LNCAP (cell line): ENCODE data around the gene KLF5.

Experiments used
- TF ChIP-seq, protein P1 (sequence below): fragments of 450-650 bp; IDR thresholded peaks from 2 replicates; pipeline ENCODE4 v1.5.1; 2017; ENCODE audit warnings: mild to moderate bottlenecking

Gene KLF5

DNA sequence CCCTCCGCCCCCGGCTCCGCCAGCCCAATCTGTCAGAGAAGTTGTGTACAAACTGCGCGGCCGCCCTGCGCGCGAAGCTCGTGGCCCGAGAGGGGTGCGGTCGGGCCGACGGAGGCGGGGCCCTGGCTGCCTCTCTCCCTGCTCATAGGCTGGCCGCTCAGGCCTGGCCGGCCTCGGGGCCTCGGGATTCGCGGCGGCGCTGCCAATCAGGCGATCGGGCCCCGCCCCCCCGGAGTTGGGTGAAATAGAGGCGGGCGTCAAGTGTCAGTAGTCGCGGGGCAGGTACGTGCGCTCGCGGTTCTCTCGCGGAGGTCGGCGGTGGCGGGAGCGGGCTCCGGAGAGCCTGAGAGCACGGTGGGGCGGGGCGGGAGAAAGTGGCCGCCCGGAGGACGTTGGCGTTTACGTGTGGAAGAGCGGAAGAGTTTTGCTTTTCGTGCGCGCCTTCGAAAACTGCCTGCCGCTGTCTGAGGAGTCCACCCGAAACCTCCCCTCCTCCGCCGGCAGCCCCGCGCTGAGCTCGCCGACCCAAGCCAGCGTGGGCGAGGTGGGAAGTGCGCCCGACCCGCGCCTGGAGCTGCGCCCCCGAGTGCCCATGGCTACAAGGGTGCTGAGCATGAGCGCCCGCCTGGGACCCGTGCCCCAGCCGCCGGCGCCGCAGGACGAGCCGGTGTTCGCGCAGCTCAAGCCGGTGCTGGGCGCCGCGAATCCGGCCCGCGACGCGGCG lies at the start of gene KLF5:
Gene KLF5 (plus strand): TSS at position 270 of the 724 bp plus-strand sequence. CDS start 323 bp downstream, at position 593.
- TF ChIP-seq, protein P1, sequence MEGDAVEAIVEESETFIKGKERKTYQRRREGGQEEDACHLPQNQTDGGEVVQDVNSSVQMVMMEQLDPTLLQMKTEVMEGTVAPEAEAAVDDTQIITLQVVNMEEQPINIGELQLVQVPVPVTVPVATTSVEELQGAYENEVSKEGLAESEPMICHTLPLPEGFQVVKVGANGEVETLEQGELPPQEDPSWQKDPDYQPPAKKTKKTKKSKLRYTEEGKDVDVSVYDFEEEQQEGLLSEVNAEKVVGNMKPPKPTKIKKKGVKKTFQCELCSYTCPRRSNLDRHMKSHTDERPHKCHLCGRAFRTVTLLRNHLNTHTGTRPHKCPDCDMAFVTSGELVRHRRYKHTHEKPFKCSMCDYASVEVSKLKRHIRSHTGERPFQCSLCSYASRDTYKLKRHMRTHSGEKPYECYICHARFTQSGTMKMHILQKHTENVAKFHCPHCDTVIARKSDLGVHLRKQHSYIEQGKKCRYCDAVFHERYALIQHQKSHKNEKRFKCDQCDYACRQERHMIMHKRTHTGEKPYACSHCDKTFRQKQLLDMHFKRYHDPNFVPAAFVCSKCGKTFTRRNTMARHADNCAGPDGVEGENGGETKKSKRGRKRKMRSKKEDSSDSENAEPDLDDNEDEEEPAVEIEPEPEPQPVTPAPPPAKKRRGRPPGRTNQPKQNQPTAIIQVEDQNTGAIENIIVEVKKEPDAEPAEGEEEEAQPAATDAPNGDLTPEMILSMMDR, result no peak

DNA sequence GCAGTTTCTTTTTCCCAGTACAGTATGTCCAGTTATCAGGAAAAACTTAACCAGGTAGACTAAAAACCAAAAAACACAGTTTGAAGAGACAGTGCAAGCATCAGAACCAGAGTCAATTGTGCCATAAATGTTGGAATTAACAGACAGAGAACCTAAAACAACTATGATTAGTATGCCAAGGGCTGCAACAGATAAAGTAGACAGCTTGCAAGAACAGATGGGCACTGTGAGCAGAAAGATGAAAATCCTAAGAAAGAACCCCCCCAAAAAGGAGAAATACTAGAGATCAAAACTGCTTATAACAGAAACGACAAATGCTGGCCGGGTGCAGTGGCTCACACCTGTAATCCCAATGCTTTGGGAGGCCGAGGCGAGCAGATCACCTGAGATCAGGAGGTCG lies 47.1 kb upstream of the KLF5 start:
- TF ChIP-seq, protein P1, result no peak

DNA sequence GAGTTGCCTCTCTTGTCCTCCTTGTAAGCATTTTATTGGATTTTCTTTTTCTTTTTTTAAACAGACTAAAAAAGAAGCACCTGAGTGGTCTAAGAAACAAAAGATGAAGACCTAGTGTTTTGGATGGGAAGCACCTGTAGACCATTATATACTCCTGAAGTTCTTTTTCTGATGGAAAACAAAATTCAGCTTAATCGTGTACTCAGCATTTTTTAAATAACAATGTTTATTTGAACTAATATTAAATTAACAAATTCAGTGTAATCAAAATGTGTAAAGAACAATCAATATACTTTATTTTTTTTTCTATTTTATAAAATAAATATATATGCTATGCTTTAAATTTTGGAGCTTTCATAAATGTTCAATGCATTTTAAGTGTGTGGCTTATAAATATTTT lies 43.0 kb upstream of the KLF5 start:
- TF ChIP-seq, protein P1, result no peak

DNA sequence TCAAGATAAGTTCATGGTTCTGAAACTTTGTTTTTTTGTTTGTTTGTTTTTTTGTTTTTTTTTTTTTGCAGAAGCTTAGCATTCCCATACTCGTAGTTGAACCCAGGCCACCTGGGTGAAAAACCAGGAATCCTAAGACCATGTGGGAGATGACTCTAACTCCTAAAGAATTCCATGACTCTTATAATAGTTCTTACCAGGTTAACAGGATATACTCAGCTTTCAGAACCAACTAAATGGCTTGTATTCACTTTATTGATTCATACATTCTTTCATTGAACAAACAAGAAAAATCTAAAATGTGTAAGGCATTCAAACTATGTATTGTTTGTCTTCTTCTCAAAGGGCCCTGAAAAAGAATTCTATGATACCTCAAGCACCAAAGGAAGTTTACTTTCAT lies 40.5 kb upstream of the KLF5 start:
- TF ChIP-seq, protein P1, result no peak

DNA sequence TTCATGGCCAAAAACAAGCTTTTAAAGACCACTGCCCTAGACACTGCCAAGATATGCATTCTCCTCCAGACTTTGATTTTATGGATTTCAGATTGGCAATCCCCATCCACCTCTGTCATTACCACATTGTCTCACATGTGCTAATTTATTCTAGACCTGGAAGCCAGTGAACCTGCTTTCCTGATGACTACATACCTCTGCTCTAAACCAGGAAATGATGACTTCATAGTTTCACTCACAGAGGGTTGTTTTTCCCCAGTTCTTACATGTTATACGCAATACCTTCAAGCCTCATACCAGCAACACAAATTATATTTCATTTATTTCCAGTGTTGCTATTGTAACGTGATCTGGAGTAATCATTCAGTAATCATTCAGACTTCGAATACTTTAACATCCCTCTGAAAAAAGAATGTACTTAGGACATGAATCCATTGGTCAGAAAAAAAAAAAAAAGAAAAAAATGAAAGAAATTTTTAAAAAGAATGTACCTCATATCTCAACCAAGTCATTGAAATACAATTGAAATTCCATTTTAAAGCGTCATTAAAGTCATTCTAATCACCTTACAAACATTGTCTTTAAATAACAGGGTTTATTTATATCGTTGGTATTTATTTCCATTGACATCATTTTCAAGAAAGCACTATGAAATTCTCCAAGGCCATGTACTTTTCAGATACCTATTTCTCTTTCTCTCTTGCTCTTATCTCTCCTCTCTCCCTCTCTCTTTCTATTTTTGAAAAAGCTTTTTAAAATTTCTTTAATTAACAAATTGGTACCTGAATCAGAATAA lies 33.4 kb upstream of the KLF5 start:
- TF ChIP-seq, protein P1, result no peak

DNA sequence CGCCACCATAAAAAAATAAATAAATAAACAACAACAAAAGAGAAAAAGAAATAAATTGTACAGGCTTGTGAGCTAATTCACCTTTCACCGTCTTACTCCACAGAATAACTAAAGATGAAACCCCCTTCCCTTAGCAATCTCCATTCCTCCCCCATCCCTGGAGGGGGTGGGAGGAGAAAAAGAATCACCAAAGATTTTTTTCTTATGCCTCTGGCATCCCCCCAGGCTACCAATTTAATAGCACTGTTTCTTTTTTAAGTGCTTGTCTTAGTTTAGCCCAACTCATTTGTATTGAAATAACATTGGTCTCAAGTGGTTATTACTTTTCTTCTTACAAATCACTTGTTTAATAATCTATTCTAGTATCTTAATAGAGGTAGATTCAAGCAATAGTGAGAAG lies 23.9 kb upstream of the KLF5 start:
- TF ChIP-seq, protein P1, result no peak

DNA sequence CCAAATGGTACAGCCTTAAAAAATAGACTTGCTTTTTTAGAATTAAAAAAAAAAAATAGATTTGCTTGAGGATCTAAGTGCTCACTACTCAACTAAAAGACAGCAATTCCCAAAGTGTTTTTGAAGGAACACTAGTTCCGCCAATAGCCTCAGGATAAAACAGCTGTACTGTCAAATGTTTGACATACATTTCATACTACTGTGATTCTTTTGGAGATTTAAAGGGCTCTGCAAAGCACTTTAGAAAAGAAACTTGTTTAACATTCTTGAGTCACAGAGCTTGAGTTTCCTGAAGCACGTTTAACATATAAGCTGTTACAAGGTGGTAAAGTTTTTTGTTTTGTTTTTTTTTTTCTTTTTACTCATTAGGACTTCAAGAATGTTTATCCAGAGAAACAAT lies 23.1 kb upstream of the KLF5 start:
- TF ChIP-seq, protein P1, result no peak
